IMR-90 (cell line): Measurements from ENCODE around the gene ARAP1. TPM values are rescaled to one million over a fixed set of nuclear protein-coding genes. Genes with fewer than 3 reads are reported as not detected.

Source experiments
- ATAC-seq: fragments of 200-7000 bp; cut with Tn5 transposase; 2 replicates; pipeline ENCODE4 v1.9.1; 2020; ENCODE audit warnings: low read depth, mild to moderate bottlenecking, moderate library complexity
- BruUV-seq: library from RNA; stranded (reverse); fragments of 400-500 nt; replicated peaks from 2 replicates; lab custom pipeline; 2021; lab: Mats Ljungman, UMichigan
- CTCF ChIA-PET: fragments of 300-600 bp; formaldehyde crosslinking; extraction: SDS; loops from one replicate; lab custom pipeline; 2021; ENCODE audit warnings: antibody characterized with exemption; lab: Yijun Ruan, JAX
- POLR2A ChIA-PET: fragments of 300-600 bp; sonication (Branson Sonifier 250); formaldehyde crosslinking; loops from one replicate; lab custom pipeline; 2022; ENCODE audit warnings: antibody characterized with exemption; ENCODE audit not compliant: unreplicated experiment; lab: Charles Lee
- DNase-seq: peaks from one replicate; pipeline ENCODE4 v3.0.0; 2013
- H2AFZ ChIP-seq: replicated peaks from 2 replicates; pipeline ENCODE3; 2013; ENCODE audit warnings: low read length, mild to moderate bottlenecking; ENCODE audit not compliant: poor library complexity
- H2AK5ac ChIP-seq: 2 replicates; pipeline ENCODE4 v1.6.1; 2013; ENCODE audit warnings: low read depth, low read length, inconsistent platforms
- H2AK9ac ChIP-seq: replicated peaks from 2 replicates; pipeline ENCODE3; 2013; ENCODE audit warnings: mild to moderate bottlenecking, low read depth, low read length, moderate library complexity; ENCODE audit not compliant: poor library complexity
- H2BK120ac ChIP-seq: 2 replicates; pipeline ENCODE4 v1.6.1; 2013; ENCODE audit warnings: low read depth, low read length, inconsistent platforms
- H2BK15ac ChIP-seq: 3 replicates; pipeline ENCODE4 v1.6.1; 2013; ENCODE audit warnings: low read depth, low read length, inconsistent platforms
- H2BK20ac ChIP-seq: 2 replicates; pipeline ENCODE4 v1.6.1; 2013; ENCODE audit warnings: low read depth, mild to moderate bottlenecking, inconsistent platforms, low read length, moderate library complexity
- H2BK5ac ChIP-seq: 2 replicates; pipeline ENCODE4 v1.6.1; 2013; ENCODE audit warnings: mild to moderate bottlenecking, low read depth, low read length, inconsistent platforms; ENCODE audit not compliant: poor library complexity, severe bottlenecking
- H3K14ac ChIP-seq: replicated peaks from 2 replicates; pipeline ENCODE4 v1.6.1; 2013; ENCODE audit warnings: low read depth, low read length, inconsistent platforms
- H3K18ac ChIP-seq: 2 replicates; pipeline ENCODE4 v1.6.1; 2013; ENCODE audit warnings: low read depth, low read length, control low read depth
- H3K23ac ChIP-seq: 2 replicates; pipeline ENCODE4 v1.6.1; 2013; ENCODE audit warnings: low read depth, low read length, inconsistent platforms
- H3K27ac ChIP-seq: 2 replicates; pipeline ENCODE4 v1.5.1; 2013; ENCODE audit warnings: mild to moderate bottlenecking, control low read depth, low read length; ENCODE audit not compliant: insufficient read depth
- H3K27me3 ChIP-seq: 2 replicates; pipeline ENCODE4 v1.6.1; 2013; ENCODE audit warnings: low read length; ENCODE audit not compliant: control insufficient read depth, insufficient read depth
- H3K36me3 ChIP-seq: 2 replicates; pipeline ENCODE4 v1.6.1; 2013; ENCODE audit warnings: low read length, mixed read lengths; ENCODE audit not compliant: control insufficient read depth, insufficient read depth
- H3K4ac ChIP-seq: 2 replicates; pipeline ENCODE4 v1.6.1; 2013; ENCODE audit warnings: low read depth, low read length, inconsistent platforms
- H3K4me1 ChIP-seq: 2 replicates; pipeline ENCODE4 v1.6.1; 2013; ENCODE audit warnings: low read length, mixed read lengths; ENCODE audit not compliant: control insufficient read depth, insufficient read depth
- H3K4me2 ChIP-seq: 2 replicates; pipeline ENCODE4 v1.6.1; 2013; ENCODE audit warnings: low read depth, mild to moderate bottlenecking, control low read depth, low read length, moderate library complexity
- H3K4me3 ChIP-seq: 2 replicates; pipeline ENCODE4 v1.5.1; 2013; ENCODE audit warnings: low read depth, mild to moderate bottlenecking, control low read depth, low read length, moderate library complexity; ENCODE audit not compliant: insufficient read depth
- H3K56ac ChIP-seq: 2 replicates; pipeline ENCODE4 v1.6.1; 2013; ENCODE audit warnings: low read length, inconsistent platforms; ENCODE audit not compliant: insufficient read depth; ENCODE audit errors: extremely low read depth
- H3K79me1 ChIP-seq, 2 experiments: 2 replicates each; pipeline ENCODE4 v1.6.1; 2013; ENCODE audit warnings: low read length in 2 of 2, inconsistent platforms in 1 of 2, low read depth in 1 of 2
- H3K9ac ChIP-seq: 2 replicates; pipeline ENCODE4 v1.6.1; 2013; ENCODE audit warnings: low read depth, low read length, control low read depth
- H3K9me1 ChIP-seq: 2 replicates; pipeline ENCODE4 v1.6.1; 2013; ENCODE audit warnings: low read length, inconsistent platforms; ENCODE audit not compliant: insufficient read depth
- H3K9me3 ChIP-seq: 2 replicates; pipeline ENCODE4 v1.6.1; 2013; ENCODE audit warnings: low read length; ENCODE audit not compliant: control insufficient read depth, insufficient read depth
- H4K20me1 ChIP-seq: 2 replicates; pipeline ENCODE4 v1.6.1; 2013; ENCODE audit warnings: low read length, inconsistent platforms; ENCODE audit not compliant: insufficient read depth
- H4K5ac ChIP-seq: 2 replicates; pipeline ENCODE4 v1.6.1; 2013; ENCODE audit warnings: mild to moderate bottlenecking, low read depth, low read length, control low read depth
- H4K8ac ChIP-seq, 2 experiments: 2 replicates each; pipeline ENCODE4 v1.6.1; 2013; ENCODE audit warnings: low read depth in 2 of 2, low read length in 2 of 2, control low read depth in 1 of 2, inconsistent platforms in 1 of 2
- H4K91ac ChIP-seq: 2 replicates; pipeline ENCODE4 v1.6.1; 2013; ENCODE audit warnings: low read depth, low read length, inconsistent platforms; ENCODE audit not compliant: insufficient read depth
- BHLHE40 ChIP-seq: fragments of 150-350 bp; IDR thresholded peaks from 2 replicates; pipeline ENCODE4 v1.6.1; 2016; ENCODE audit warnings: mild to moderate bottlenecking, low read depth, low read length
- CEBPB ChIP-seq: IDR thresholded peaks from 2 replicates; pipeline ENCODE4 v1.6.1; 2012; ENCODE audit warnings: low read depth, low read length, improper control_type of control experiment
- CHD1 ChIP-seq: IDR thresholded peaks from 2 replicates; pipeline ENCODE4 v1.6.1; 2012; ENCODE audit warnings: low read depth, low read length, improper control_type of control experiment
- CTCF ChIP-seq: conservative IDR thresholded peaks from 2 replicates; pipeline ENCODE4 v1.5.1; 2012; ENCODE audit warnings: mild to moderate bottlenecking, low read depth, low read length, improper control_type of control experiment
- ELK1 ChIP-seq: fragments of 150-350 bp; IDR thresholded peaks from 2 replicates; pipeline ENCODE4 v1.6.1; 2016; ENCODE audit warnings: low read depth, mild to moderate bottlenecking, low read length, moderate library complexity, borderline replicate concordance
- FOS ChIP-seq: fragments of 150-350 bp; IDR thresholded peaks from 2 replicates; pipeline ENCODE4 v1.6.1; 2016; ENCODE audit warnings: low read depth, low read length
- MAFK ChIP-seq: IDR thresholded peaks from 2 replicates; pipeline ENCODE4 v1.6.1; 2012; ENCODE audit warnings: low read depth, low read length, improper control_type of control experiment
- MXI1 ChIP-seq: IDR thresholded peaks from 2 replicates; pipeline ENCODE4 v1.6.1; 2012; ENCODE audit warnings: low read depth, mild to moderate bottlenecking, low read length, moderate library complexity, borderline replicate concordance
- NFE2L2 ChIP-seq: fragments of 150-350 bp; IDR thresholded peaks from 2 replicates; pipeline ENCODE4 v1.6.1; 2016; ENCODE audit warnings: low read depth, mild to moderate bottlenecking, low read length
- POLR2A ChIP-seq: IDR thresholded peaks from 2 replicates; pipeline ENCODE4 v1.6.1; 2012; ENCODE audit warnings: mild to moderate bottlenecking, low read depth, low read length
- RAD21 ChIP-seq: IDR thresholded peaks from 2 replicates; pipeline ENCODE4 v1.6.1; 2012; ENCODE audit warnings: low read length, improper control_type of control experiment
- RCOR1 ChIP-seq: IDR thresholded peaks from 2 replicates; pipeline ENCODE4 v1.6.1; 2012; ENCODE audit warnings: mild to moderate bottlenecking, low read length, improper control_type of control experiment; ENCODE audit not compliant: insufficient replicate concordance
- RFX5 ChIP-seq: IDR thresholded peaks from 2 replicates; pipeline ENCODE4 v1.8.0; 2012; ENCODE audit warnings: low read depth, mild to moderate bottlenecking, low read length, moderate library complexity
- SMC3 ChIP-seq: fragments of 150-350 bp; IDR thresholded peaks from 2 replicates; pipeline ENCODE4 v1.6.1; 2016; ENCODE audit warnings: low read depth, mild to moderate bottlenecking, antibody characterized with exemption, low read length, moderate library complexity
- USF2 ChIP-seq: fragments of 150-350 bp; IDR thresholded peaks from 2 replicates; pipeline ENCODE4 v1.6.1; 2017; ENCODE audit warnings: mild to moderate bottlenecking, antibody characterized with exemption, low read length, low read depth
- WGBS, 2 experiments: methylation state at CpG; one replicate each; pipeline versions ENCODE4 v1.1.5 to v1.1.7; 2013; ENCODE audit warnings: missing lambda C conversion rate in 2 of 2; ENCODE audit not compliant: insufficient read length in 1 of 2; ENCODE audit errors: extremely low coverage in 2 of 2; 5-methylcytosine and 5-hydroxymethylcytosine counted together
- dilution Hi-C: fragments of 300-500 bp; cut with HindIII; formaldehyde crosslinking; loops from one replicate; pipeline ENCODE4 v1.14.3; 2018; ENCODE audit warnings: low sequenced_read_pairs; ENCODE audit not compliant: unreplicated experiment
- in situ Hi-C: fragments of 300-500 bp; cut with MboI; formaldehyde crosslinking; loops from 3 replicates; pipeline ENCODE4 v1.14.3; 2019; ENCODE audit warnings: low sequenced_read_pairs, inconsistent platforms, mixed read lengths
- intact Hi-C: fragments of 100-400 bp; cut with micrococcal nuclease; formaldehyde crosslinking; loops from 2 replicates; pipeline ENCODE4 v1.10.0; 2022
- polyA plus RNA-seq, 3 experiments: library from polyadenylated mRNA; depleted of rRNA; stranded (reverse); fragments of >200 nt; gene quantifications; 2 replicates each; pipeline ENCODE4 v1.2.3, GENCODE V29; 2012; ENCODE audit warnings: low replicate concordance in 1 of 3
- total RNA-seq: library from RNA; depleted of rRNA; stranded (reverse); fragments of >200 nt; gene quantifications from 2 replicates; pipeline ENCODE4 v1.2.3, GENCODE V29; 2012

ARAP1 gene
- total and polyA plus RNA-seq, 2 of the 4 experiments (the other 2 are of a cell fraction), result 37.6 to 63.1 TPM

- no peak for DNase-seq
- H3K4me3 ChIP-seq, result no peak overlapping the region
- no peak overlapping the region for H4K8ac ChIP-seq
- H2BK5ac ChIP-seq, result no peak overlapping the region
- POLR2A ChIA-PET, result no interaction called here
- H4K20me1 ChIP-seq, result no peaks in the 10 kb centered on the region
- H4K91ac ChIP-seq, result no peak overlapping the region
- dilution Hi-C loops, result no loop called here
- H4K5ac ChIP-seq, result no peak overlapping the region
- H3K36me3 ChIP-seq, result no peaks in the 10 kb centered on the region
- no peak overlapping the region for H2BK15ac ChIP-seq
- H3K27me3 ChIP-seq, result peaks cover 89% of the 10 kb centered on the region
- no peak overlapping the region for H2AFZ ChIP-seq
- peaks cover 3% of the 10 kb centered on the region; the same call in 1 of the 2 replicates for H3K9me1 ChIP-seq
- ATAC-seq, result no peak
- H2AK5ac ChIP-seq, result no peak overlapping the region
- H3K56ac ChIP-seq, result no peak overlapping the region
- H2BK20ac ChIP-seq, result no peak overlapping the region
- H3K4me2 ChIP-seq, result no peak overlapping the region
- BruUV-seq, result no TSS peak
- intact Hi-C loops, result no loop called here
- H3K9me3 ChIP-seq, result no peaks in the 10 kb centered on the region
- CTCF ChIA-PET, result interaction anchor here (1.0 kb wide), 1 partner anchor 31 kb away, joined by 3 read pairs; no protein-coding TSS in a partner anchor
- no peak overlapping the region for H3K27ac ChIP-seq
- no peak overlapping the region for H3K4ac ChIP-seq
- no peak overlapping the region for H2BK120ac ChIP-seq
- H3K9ac ChIP-seq, result no peak overlapping the region
- no peak overlapping the region for H3K18ac ChIP-seq
- H3K14ac ChIP-seq, result no peak overlapping the region
- H3K23ac ChIP-seq, result no peak overlapping the region
- 19% methylated on average over 8 of the region's 13 CpGs; no CpG with 5 or more reads in 1 of the 2 experiments for WGBS, 2 experiments
- H3K4me1 ChIP-seq, result no peaks in the 10 kb centered on the region
- H3K79me1 ChIP-seq, result no peaks in the 10 kb centered on the region
- in situ Hi-C loops, result no loop called here
- H2AK9ac ChIP-seq, result no peak overlapping the region
- TF ChIP-seq NFE2L2 (no peak), FOS (no peak), RFX5 (no peak), RAD21 (no peak), ELK1 (no peak), USF2 (no peak), CEBPB (no peak), MXI1 (no peak), RCOR1 (no peak), POLR2A (no peak), BHLHE40 (no peak), MAFK (no peak), CHD1 (no peak), CTCF (no peak), SMC3 (no peak)
These were observed 99.2 kb downstream of the ARAP1 start for GRCh38 chr11:72652873-72653630.
